ENCODE results near the gene TBC1D5. TPM values are rescaled to one million over a fixed set of nuclear protein-coding genes. Genes with fewer than 3 reads are reported as not detected.

Gene TBC1D5
- total and polyA plus RNA-seq, 10 donors: 6.4 to 140 (median 97.1) TPM

DNA sequence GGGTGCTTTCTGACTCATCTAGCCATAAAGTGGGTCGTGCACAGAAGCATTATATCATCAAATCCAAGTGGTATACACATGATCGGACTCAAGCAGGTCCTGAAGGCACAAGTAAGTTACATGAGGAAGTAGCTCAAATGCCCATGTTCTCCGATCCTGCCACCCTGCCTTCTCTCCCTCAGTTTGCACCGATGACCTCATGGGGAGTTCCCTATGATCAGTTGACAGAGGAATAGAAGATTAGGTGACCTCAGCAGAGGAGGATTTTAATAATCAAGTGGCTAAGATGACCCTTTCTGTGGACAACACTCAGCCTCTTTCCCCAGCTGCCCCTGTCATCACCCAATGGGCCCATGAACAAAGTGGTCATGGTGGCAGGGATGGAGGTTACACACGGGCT lies 149.5 kb downstream of the TBC1D5 start:
- WGBS, 5 donors: 89 to 95% (median 94%) methylated on average over 4 to 5 of the region's 5 CpGs
- Histone ChIP-seq H3K4me1 (no peaks in the 10 kb centered on the region), H3K36me3 (peaks cover 0 to 45% (median 5%) of the 10 kb centered on the region in 6 donors), H3K9me3 (peaks cover 6 to 40% (median 32%) of the 10 kb centered on the region in 8 donors), H3K27me3 (replicated peaks in 1 of 7) (no peaks in the 10 kb centered on the region), H3K27ac (no peak overlapping the region), H3K4me3 (no peak overlapping the region)
- intact Hi-C loops (cut with DNase I; ENCODE audit: low total_unique reads): no loop called here
- no peak for DNase-seq
- TF ChIP-seq POLR2A (IDR thresholded peaks at IDR 0.05): no peak
- TF ChIP-seq POLR2AphosphoS5 (IDR thresholded peaks at IDR 0.05): no peak
- TF ChIP-seq, protein P1, sequence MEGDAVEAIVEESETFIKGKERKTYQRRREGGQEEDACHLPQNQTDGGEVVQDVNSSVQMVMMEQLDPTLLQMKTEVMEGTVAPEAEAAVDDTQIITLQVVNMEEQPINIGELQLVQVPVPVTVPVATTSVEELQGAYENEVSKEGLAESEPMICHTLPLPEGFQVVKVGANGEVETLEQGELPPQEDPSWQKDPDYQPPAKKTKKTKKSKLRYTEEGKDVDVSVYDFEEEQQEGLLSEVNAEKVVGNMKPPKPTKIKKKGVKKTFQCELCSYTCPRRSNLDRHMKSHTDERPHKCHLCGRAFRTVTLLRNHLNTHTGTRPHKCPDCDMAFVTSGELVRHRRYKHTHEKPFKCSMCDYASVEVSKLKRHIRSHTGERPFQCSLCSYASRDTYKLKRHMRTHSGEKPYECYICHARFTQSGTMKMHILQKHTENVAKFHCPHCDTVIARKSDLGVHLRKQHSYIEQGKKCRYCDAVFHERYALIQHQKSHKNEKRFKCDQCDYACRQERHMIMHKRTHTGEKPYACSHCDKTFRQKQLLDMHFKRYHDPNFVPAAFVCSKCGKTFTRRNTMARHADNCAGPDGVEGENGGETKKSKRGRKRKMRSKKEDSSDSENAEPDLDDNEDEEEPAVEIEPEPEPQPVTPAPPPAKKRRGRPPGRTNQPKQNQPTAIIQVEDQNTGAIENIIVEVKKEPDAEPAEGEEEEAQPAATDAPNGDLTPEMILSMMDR (IDR thresholded peaks at IDR 0.05 in 8 of 11, conservative IDR thresholded peaks at IDR 0.05 in 3 of 11): no peak

- intact Hi-C loops (cut with DNase I; ENCODE audit: low total_unique reads): no loop called here
- WGBS, 5 donors: 96 to 99% (median 97%) methylated on average over 5 of the region's 5 CpGs
- no peak overlapping the region for H3K27ac ChIP-seq
Measured at GRCh38 chr3:17590465-17590864, 152.0 kb downstream of the TBC1D5 start.

GRCh38 chr3:17589888-17590287 lies 152.5 kb downstream of the TBC1D5 start:
- intact Hi-C loops (cut with DNase I; ENCODE audit: low total_unique reads): no loop called here
- Histone ChIP-seq H3K4me1 (peaks cover 0 to 10% (median 0%) of the 10 kb centered on the region in 6 donors), H3K36me3 (peaks cover 0 to 45% (median 5%) of the 10 kb centered on the region in 6 donors), H3K9me3 (peaks cover 6 to 40% (median 32%) of the 10 kb centered on the region in 8 donors), H3K27me3 (replicated peaks in 1 of 7) (no peaks in the 10 kb centered on the region), H3K4me3 (no peak overlapping the region), H3K27ac (no peak overlapping the region)
- TF ChIP-seq, protein P1 (IDR thresholded peaks at IDR 0.05 in 8 of 11, conservative IDR thresholded peaks at IDR 0.05 in 3 of 11): no peak
- TF ChIP-seq POLR2A (IDR thresholded peaks at IDR 0.05) (no peak), POLR2AphosphoS5 (IDR thresholded peaks at IDR 0.05) (no peak)
- no peak for DNase-seq
- WGBS, 5 donors: 93 to 97% (median 96%) methylated on average over 1 of the region's 1 CpG

More at GRCh38 chr3:17590465-17590864, 152.0 kb downstream of the TBC1D5 start:
- no peak for DNase-seq
- peaks cover 0 to 45% (median 5%) of the 10 kb centered on the region in 6 donors for H3K36me3 ChIP-seq
- no peak overlapping the region for H3K4me3 ChIP-seq
- no peak for TF ChIP-seq POLR2A (IDR thresholded peaks at IDR 0.05)
- TF ChIP-seq, protein P1 (IDR thresholded peaks at IDR 0.05 in 8 of 11, conservative IDR thresholded peaks at IDR 0.05 in 3 of 11): no peak
- no peak for TF ChIP-seq POLR2AphosphoS5 (IDR thresholded peaks at IDR 0.05)
- H3K4me1 ChIP-seq: peaks cover 0 to 9% (median 0%) of the 10 kb centered on the region in 6 donors
- H3K27me3 ChIP-seq (replicated peaks in 1 of 7): no peaks in the 10 kb centered on the region
- peaks cover 6 to 40% (median 32%) of the 10 kb centered on the region in 8 donors for H3K9me3 ChIP-seq

DNA sequence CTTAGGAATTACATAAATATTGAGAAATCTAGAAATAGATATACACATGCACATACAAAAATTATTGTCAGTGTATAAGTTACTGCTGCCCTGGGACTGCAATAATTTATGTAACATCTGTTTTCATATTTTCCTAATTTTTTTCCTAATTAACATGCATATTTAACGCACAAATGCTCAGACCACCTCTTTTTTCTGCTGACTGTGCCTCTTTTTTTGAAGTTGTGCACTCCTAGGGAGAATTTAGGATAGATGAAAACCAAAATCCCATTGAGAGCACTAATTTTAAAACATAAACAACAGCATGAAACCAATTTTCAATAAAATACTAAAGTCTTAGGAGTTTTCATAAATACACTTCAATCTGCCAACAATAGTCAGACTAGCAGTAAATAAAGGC lies 154.0 kb downstream of the TBC1D5 start:
- H3K27me3 ChIP-seq (replicated peaks in 1 of 7): no peaks in the 10 kb centered on the region
- H3K4me3 ChIP-seq: no peak overlapping the region
- H3K27ac ChIP-seq: no peak overlapping the region
- DNase-seq: no peak
- intact Hi-C loops (cut with DNase I; ENCODE audit: low total_unique reads): no loop called here
- WGBS, 5 donors: 88 to 97% (median 93%) methylated on average over 1 of the region's 1 CpG
- no peak for TF ChIP-seq POLR2AphosphoS5 (IDR thresholded peaks at IDR 0.05)
- no peak for TF ChIP-seq POLR2A (IDR thresholded peaks at IDR 0.05)
- TF ChIP-seq, protein P1 (IDR thresholded peaks at IDR 0.05 in 8 of 11, conservative IDR thresholded peaks at IDR 0.05 in 3 of 11): no peak
- H3K4me1 ChIP-seq: peaks cover 0 to 16% (median 0%) of the 10 kb centered on the region in 6 donors
- H3K36me3 ChIP-seq: peaks cover 0 to 43% (median 5%) of the 10 kb centered on the region in 6 donors
- H3K9me3 ChIP-seq: peaks cover 6 to 40% (median 32%) of the 10 kb centered on the region in 8 donors
